Hippocampal formation (tissue), 2 donors: Measurements from ENCODE around the gene BROX.
"Not testable (repeated sequence)": the region's sequence is repeated elsewhere in the genome, so short reads cannot be mapped to it uniquely, and the experiment has no call there.

Experiments
- DNase-seq, 2 donors: peaks; one replicate each; lab custom pipeline; 2025; lab: John Stamatoyannopoulos, UW

BROX gene, protein sequence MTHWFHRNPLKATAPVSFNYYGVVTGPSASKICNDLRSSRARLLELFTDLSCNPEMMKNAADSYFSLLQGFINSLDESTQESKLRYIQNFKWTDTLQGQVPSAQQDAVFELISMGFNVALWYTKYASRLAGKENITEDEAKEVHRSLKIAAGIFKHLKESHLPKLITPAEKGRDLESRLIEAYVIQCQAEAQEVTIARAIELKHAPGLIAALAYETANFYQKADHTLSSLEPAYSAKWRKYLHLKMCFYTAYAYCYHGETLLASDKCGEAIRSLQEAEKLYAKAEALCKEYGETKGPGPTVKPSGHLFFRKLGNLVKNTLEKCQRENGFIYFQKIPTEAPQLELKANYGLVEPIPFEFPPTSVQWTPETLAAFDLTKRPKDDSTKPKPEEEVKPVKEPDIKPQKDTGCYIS

DNA sequence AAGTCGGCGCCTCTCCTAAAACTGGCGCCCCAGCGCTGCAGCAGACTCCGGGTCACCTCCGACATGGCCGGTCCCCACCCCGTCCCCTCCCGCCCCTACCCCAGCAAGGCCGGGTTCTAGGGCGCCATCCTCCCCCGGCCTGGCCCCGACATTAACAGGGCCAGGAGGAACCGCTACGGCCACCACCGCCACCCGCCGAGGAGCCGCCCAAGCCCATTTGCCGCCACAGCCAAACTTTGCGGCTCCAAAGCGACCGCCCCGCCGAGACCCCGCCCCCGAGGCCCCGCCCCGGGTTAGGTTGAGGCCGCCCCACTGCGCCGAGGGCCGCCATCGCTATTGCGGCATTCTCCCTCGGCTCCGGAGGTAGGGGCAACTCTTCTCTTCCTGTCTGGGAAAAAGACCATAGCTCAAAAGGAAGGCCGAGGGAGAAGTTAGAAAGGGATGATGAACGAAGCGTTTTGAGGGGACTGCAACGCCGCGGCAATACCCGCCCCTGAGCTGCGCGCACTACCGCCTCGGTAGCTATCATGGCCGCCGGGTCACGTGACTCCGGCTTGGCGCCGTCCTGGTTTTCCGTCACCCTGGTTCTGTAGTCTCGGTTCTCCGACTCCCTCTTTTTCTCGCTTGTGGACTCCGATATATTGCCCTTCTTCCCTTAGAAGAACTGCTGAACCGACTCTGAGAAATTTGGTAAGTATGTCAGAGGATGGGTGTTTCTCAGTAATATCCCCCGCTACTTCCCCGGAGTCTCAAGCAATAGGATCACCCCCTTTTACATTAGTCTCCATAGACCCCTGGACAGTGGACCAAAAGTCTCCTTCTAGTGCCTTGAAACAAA, at the start of gene BROX, which contains the start of gene AIDA:
TSS of gene BROX (plus strand) at position 312 of the 838 bp plus-strand sequence. CDS start 3,136 bp downstream, outside the sequence.
TSS of gene AIDA (minus strand) at position 239 of the 838 bp plus-strand sequence. CDS start at position 65, 174 bp downstream.
- DNase-seq, result peak; percentile 89 to 94

DNA sequence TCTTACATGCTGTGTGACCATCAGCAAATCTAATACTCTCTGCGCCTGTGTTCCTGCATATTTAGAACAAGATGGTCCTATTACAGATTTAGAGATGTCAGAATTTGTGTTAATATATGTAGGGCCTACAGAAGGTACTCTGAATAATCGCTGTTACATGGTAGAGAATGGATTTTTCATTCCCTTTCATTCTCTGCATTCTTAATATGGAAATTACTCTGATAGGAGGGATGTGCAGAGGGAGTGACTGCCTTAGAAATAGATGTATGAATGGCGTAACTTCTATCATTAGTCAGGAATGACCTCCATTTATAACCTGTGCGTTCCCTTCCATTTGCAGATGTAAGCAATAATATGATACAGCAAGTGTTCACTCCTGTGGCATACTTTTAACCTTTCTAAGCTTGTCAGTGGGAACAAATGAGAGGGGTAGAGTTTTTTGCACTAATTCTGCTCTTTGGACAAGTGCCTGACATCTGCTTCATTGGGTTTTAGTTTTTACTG, 48.9 kb upstream of the BROX start:
- DNase-seq, result no peak

DNA sequence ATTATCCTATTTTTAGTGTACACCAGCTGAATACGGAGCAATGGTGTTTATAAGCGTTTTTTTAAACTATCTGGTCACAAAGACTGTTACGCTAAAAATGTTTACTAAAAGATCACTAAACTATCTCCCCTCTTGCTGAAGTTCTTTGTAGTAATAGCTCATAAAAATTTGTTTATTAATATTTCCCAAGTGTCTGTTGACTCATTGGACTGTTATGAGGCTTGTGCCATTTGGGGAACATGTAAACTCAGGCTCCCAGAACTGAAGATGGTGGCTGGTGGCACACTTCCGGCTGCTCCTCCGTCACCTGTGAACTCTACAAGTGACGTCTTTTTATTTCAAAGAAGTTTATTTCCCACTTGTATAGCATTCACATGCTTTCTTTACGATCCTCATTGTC, 46.4 kb upstream of the BROX start:
- no peak for DNase-seq

DNA sequence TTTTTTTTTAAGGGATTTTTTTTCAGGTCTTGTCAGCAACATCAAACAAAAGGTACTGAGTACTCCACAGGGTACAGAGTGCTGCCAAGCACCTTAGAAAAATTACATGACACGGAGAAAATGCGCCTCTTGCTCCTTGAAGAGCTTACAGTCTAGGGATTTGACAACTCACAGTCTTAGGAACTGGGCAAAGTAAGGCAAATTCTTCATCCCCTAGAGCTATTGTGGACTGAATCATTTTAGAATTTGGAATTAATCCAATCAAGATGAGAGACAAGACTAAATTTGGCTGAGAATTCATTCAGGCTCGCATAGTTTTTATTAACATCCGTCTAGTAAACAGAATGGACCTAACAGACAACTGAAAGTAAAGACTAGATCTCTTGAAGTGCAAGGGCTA, 44.2 kb upstream of the BROX start:
- not testable (repeated sequence) for DNase-seq

DNA sequence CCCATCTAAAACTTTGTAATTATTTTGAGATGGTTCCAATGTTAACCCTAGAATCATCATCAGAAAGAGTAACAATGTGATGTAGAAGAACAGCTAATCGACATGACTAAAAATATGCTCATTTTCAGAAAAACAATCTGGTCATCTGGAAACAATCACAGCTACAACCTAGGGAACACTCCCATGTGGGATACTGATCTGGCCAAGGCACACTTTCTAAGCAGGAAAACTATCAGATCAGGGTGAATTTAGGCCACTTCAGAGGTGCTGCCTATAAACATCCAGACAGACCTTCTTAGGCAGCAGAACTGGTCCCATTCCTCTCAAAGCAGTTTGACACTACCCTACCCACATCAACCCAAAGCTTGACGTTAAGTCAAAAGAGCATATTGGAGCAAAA, 43.3 kb upstream of the BROX start:
- not testable (repeated sequence) for DNase-seq

DNA sequence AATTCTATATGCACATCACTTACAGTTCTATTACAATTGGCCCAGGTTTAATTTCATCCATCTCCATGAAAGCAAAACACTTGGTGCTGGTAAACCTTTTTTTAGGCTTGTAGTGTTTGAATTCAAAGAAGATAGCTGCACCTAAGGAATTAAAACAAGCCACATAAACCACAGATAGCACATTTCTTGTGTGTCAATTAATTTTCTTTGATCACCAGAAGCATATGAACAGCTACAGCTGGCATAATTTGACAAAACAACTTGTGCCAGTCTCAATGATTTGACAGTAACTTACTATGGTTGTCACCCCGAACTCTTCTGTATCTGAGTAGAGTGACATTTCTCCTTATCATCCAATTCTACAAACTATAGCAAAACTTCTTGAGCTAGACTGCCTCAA, 42.3 kb upstream of the BROX start:
- no peak for DNase-seq

DNA sequence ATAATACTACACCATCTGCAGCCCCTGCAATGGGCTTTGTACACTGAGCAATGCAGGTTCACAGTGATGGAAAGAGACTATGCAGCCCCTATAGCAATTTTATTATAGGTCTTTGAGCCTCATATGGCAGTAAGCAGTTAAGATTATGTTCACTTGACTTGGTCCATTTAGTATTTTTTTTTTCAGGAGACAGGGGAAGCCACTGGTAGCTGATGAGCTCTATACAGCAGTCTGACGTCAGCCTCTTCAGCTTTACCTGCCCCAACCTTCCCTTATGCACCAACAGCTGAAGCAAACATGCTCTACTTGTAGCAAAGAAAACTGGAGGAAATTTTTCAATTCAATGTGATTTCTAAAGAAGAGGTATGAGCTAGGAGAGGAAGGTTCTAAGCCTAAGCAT, 32.3 kb upstream of the BROX start:
- DNase-seq, result no peak

DNA sequence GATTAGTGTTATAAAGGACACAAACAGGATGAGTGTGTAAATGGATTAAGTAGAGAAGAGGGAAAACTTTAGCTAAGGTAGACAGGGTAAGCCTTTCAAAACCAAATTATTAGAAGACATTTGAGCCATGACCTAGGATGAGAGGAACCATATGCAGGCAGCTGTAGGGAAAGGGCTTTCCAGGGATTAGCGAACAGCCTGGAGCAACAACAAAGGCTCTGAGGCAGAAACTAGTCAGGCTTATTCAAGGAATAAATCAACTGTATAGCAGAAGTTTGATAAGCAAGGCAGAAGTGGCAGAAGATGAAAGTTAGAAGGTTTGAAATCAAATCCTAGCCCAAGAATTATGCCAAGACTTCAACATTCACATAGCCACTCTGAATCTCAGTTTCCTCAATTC, 21.3 kb upstream of the BROX start:
- no peak for DNase-seq

DNA sequence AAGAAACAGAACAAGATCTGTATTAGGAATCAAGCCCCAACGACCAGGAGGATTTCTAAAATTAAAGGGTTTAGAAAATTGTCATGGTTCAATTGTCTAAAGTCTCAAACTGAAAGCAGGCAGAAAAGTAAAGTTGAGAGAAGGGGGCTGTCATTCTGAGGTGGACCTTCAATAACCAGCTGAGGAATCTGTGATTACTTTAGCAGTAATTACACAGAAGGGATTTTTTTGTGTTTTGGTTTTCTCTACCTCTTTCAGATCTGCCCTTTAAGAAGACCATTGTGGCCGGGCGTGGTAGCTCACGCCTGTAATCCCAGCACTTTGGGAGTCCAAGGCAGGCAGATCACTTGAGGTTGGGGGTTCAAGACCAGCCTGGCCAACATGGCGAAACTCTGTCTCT, 17.4 kb upstream of the BROX start:
- no peak for DNase-seq

DNA sequence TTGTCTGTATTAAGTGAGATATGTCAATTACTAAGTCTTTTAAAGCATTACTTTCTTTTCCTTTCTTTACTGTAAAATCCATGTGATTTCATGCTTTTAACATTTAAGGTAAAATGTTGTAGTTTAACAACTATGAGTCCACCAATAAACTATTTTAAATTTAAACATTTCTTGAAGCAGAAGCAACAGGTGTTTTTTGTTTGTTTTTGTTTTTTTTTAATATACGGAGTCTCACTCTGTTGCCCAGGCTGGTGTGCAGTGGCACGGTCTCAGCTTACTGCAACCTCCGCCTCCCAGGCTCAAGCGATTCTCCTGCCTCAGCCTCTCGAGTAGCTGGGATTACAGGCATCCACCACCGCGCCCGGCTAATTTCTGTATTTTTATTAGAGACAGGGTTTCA, 15.6 kb upstream of the BROX start:
- no peak for DNase-seq

DNA sequence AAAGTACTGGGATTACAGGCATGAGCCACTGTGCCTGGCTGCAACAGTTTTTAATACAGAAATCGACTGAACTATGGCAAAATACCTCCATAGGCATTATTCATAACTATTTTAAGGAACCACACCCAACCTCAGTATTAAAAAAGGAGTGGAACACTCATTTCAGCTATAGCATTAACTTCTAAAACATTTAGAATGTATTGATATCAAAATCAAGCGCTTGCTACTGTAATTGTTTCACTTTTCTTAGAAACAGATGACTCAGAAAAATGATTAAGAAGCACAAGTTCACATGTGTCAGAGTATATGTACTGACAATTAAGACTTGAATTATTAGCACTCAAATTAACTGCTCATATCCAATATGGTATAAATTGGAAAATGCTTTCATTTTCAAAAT, 15.2 kb upstream of the BROX start:
- no peak for DNase-seq

DNA sequence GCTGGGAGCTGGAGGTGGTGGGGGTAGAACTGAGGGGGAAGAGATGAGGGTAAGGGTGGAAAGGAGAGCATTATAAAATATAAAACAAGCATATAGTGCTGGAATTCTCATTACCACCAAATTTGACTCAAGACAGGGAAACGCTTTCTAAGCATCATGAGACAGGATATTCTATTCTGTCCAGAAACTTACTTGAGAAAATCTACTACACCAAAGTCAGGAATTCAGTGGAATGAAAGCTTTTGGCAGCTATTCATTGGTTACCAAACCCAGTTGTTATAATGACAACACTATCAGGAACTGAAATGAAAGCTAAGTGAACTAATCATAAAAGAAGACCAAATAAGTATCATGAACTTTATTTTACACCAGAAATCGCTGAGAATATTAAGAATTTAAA, 14.5 kb upstream of the BROX start:
- no peak for DNase-seq

DNA sequence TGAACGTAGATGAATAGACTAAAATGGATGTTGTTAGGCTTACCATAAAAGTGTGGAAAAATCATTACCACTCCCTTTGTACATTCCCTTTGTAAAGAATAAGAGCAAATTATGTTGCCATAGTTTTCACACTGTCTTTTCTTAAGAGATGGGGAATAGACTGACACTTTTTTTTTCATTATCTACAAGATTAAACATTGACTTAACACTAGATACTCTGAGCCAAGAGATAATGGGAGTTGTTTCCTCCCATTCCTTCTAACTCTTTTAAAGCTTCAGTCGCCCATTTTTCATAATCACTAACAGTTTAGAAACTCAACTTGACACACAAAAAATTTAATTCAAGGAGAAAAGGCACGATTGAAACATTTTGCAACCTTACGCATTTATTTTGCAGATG, 10.2 kb upstream of the BROX start:
- no peak for DNase-seq

DNA sequence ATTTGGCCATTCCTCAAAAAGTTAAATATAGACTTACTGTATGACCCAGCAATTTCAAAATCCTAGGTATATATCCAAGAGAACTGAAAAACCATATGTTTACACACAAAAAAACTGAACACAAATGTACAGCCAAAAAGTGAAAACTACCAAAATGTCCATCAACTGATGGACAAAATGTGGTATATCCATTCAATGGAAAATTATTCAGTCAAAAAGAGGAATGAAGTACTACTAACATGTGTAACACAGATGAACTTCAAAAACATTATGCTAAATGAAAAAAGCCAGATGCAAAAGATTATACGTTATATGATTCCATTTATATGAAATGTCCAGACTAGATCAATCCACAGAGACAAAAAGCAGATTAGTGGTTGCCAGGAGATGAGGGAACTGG, 8.1 kb upstream of the BROX start:
- DNase-seq, result no peak

DNA sequence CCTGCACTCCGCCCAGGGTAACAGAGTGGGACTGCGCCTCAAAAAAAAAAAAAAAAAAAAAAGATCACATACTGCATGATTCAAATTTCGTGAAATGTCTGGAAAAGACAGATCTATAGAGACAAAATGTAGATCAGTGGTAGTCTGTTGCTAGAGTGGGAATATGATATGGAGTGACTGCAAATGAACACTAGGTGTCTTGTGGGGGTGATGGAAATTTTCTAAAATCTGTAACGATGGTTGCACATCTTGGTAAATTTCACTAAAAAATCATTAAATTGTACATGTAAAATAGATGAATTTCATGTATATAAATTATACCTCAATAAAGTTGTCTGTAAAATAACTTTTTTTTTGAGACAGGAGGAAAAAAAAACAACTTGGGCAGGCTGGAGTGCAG, 5.5 kb upstream of the BROX start:
- no peak for DNase-seq

DNA sequence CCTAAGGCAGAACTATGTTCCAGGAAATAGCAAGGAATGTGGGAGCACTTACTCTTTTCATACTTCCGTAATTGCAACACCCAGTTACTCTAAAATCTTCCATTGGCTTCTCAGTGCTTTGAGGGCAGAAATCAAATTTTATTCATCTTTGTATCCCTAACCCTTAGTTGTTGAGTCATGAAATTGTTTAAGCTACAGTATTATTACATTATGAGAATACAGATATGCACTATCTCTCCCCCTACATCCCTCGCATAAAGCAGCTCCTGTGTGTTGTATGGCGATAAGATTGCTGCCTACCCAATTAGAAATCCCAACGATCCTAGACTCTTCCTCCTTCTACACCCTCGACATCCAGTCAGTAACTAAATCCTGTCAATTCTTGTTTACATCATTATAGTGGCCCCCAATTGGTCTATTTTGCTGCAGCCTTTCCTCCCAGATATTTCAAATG, 2.6 kb upstream of the BROX start:
- no peak for DNase-seq

DNA sequence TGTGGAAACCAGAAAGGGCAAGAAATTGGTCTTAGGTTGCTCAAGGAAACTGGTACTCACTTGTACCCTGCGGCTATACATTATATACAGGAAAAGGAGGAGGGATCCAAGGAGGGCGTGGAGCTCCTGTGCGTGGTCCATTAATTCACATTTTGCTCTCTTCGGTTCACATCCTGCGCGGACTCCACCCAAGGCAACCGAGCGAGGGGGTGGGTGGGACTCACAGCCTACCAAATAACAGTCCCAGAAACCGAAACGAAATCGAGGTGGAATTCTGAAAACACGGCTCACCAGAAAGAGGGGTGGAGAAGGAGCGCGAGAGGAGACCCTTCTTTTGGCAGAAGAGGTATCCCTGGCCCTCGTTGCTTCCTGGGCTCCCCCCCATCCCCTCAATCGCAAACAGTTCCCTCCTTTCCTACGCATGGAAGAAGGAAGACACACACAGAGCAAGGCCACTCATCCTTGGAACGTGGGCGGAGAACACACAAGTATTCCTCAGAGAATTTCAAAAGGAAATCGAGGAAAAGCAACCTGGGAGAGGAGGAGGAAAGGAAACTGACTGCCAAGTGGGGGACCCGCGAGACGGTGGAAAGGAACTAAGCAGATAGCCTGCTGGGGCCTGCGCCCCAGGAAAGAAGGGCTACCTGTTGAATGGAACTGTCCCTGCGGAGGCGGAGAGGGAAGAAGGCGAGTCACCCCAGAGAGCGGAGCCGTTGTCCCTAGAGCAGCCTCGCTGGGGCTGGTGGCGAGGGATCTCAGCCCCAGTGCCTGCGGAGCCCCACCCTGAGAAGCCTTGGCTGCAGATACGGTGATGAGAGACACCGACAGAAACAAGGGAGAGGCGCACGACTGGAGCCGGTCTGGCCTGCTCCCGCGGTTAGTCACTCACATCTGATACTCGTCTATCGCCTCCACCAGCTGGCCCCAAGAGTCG, 778 bp upstream of the BROX start:
- peak; percentile 28 to 44 for DNase-seq

DNA sequence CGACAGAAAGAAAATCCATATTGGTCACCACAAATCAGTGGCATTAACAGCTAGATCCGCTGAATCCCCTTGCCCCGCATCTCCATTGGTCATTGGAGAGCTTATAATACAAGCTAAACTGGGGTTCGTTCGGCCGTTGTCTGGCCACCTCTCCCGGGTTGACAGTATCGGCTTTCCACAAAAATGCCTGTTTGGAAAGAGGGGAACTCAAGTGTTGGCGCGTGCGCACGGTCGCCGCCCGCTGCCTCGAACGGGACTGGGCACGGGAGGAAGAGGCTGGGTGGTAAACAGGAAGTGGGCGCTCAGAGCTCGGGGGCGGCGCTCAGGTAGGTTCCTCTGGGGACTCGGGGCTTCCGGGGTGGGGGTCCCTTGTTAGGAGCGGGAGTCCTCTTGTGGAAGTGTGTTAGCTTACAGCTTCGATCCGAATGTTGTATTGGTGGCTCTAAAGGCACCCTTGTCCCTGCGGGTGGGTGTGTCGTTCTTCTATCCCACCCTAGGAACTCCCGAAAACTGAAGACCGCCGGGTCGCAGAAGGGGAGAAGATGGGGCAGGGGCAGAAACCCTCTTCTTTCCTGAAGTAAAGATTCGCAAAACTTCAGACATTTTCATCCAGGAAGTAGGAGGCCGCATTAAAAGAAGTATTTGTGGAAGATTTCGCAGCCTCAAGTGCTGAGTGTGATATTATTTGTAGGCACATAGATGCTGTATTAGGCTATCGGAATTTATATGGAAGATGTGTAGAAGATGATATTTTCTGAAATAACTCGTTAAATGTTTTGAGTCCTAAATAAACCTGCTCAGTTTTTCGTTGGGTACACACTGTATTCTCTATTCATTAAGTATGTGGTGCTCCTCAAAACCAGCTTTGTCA, 962 bp downstream of the BROX start:
- DNase-seq, result peak; percentile 91 to 94

DNA sequence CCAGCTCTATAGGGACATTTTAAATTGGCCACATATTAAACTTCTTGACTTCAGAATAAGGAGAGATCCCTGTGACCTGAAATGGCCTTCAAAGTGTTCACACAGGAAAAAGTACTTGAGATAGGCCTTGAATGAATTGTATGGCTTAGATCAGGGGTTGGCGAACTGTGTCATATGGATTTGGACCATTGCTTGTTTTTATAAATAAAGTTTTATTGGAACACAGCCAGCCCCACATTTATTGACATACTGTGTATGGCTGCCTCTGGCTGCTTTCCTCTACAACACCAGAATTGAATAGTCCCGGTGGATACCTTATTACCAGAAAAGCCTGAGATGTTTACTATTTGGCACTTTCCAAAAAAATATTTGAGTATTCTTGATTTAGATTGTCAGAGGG, 4.0 kb downstream of the BROX start:
- no peak for DNase-seq

DNA sequence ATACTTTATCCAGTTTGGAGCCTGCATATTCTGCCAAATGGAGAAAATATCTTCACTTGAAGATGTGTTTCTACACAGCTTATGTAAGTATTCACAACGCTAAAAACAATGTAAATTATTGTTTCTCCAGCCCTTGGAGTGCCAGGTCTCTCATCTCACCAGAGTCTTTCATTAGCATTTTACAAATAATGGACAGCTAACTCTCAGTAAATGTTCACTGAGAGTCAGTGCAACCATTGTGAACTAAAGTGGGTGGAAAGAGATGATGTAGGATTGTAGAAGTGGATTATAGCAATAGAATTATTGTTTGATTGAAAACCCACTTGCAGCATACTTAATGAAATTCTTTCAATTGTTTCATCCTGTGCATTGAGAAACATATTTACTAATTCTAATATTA, 16.4 kb downstream of the BROX start:
- peak in 1 of 2 donors; percentile 56 for DNase-seq

DNA sequence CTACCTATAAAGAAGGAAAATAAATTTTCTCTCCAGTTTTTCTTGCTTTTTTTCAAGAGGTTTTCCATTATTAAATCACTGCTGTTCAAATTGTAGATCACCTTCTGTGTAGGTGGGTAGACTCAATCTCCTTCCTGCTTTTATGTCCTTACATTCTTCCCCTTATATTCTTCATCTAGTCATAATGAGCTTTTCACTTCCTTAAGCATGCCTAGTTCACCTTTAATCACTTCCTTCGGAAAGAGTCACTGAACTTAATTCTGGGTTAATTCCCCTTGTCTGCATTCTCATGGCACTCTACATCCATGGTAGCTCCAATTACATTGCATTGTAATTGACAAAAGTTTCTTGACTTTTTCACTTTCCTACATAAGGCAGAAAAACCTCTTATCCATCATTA, 18.5 kb downstream of the BROX start:
- DNase-seq, result no peak
